HepG2 (cell line): Measurements from ENCODE around the gene SUN5. TPM values are rescaled to one million over a fixed set of nuclear protein-coding genes. Genes with fewer than 3 reads are reported as not detected.

Experiments used
- AGO2 ChIP-seq: fragments of 200-400 bp; formaldehyde crosslinking; optimal IDR thresholded peaks from 2 replicates; pipeline ENCODE3; 2017; ENCODE audit warnings: mild to moderate bottlenecking, low read depth, low read length, moderate library complexity
- AKAP8 ChIP-seq: sonication (generic); formaldehyde crosslinking; IDR thresholded peaks from 2 replicates; pipeline ENCODE4 v1.5.1; 2020; ENCODE audit warnings: mild to moderate bottlenecking, missing genetic modification reagents
- HIVEP1 ChIP-seq: sonication (generic); formaldehyde crosslinking; IDR thresholded peaks from 2 replicates; pipeline ENCODE4 v1.4.0; 2020; ENCODE audit warnings: mild to moderate bottlenecking, missing genetic modification reagents
- HNRNPLL ChIP-seq: fragments of 200-400 bp; formaldehyde crosslinking; IDR thresholded peaks from 2 replicates; pipeline ENCODE4 v1.6.1; 2017; ENCODE audit warnings: mild to moderate bottlenecking, low read depth, low read length; ENCODE audit not compliant: poor library complexity, severe bottlenecking
- MEF2D ChIP-seq: sonication (generic); formaldehyde crosslinking; IDR thresholded peaks from 2 replicates; pipeline ENCODE4 v1.5.1; 2020; ENCODE audit warnings: mild to moderate bottlenecking, missing genetic modification reagents
- MEIS1 ChIP-seq: sonication (generic); formaldehyde crosslinking; IDR thresholded peaks from 2 replicates; pipeline ENCODE4 v1.9.0; 2021; ENCODE audit warnings: mild to moderate bottlenecking, missing genetic modification reagents, moderate library complexity, borderline replicate concordance
- PLRG1 ChIP-seq: fragments of 450-650 bp; conservative IDR thresholded peaks from 2 replicates; pipeline ENCODE4 v1.6.1; 2016
- SAFB2 ChIP-seq: sonication (generic); formaldehyde crosslinking; IDR thresholded peaks from 2 replicates; pipeline ENCODE4 v1.5.1; 2020; ENCODE audit warnings: missing genetic modification reagents, low read depth, mild to moderate bottlenecking, borderline replicate concordance
- ZFP82 ChIP-seq: sonication (generic); formaldehyde crosslinking; IDR thresholded peaks from 2 replicates; pipeline ENCODE4 v1.5.1; 2020; ENCODE audit warnings: mild to moderate bottlenecking, missing genetic modification reagents, borderline replicate concordance
- polyA plus RNA-seq, 8 experiments: library from polyadenylated mRNA; depleted of rRNA in 3 of 8; stranded (reverse) in 7 of 8; unstranded in 1 of 8; fragments of >200 nt; fragmentation: Illumina TruSeq in 4 of 8; extraction: Trizol in 4 of 8; gene quantifications; 2 replicates each; pipeline versions ENCODE4 v1.2.1 to v1.2.3, GENCODE V29; 2011 to 2016; ENCODE audit warnings: low read depth in 4 of 8, missing spikeins in 1 of 8, mixed read lengths in 1 of 8; ENCODE audit not compliant: insufficient read depth in 1 of 8
- total RNA-seq, 5 experiments: library from RNA; depleted of rRNA; stranded (reverse); fragments of >200 nt; fragmentation: Illumina TruSeq; extraction: Trizol; gene quantifications; 2 replicates each; pipeline ENCODE4 v1.2.3, GENCODE V29; 2016; ENCODE audit warnings: low read depth in 1 of 5
- TF ChIP-seq, protein P1 (sequence below): sonication (generic); formaldehyde crosslinking; IDR thresholded peaks from 2 replicates; pipeline ENCODE4 v1.4.0; 2020; ENCODE audit warnings: mild to moderate bottlenecking, missing genetic modification reagents
- TF ChIP-seq, protein P2 (sequence below): sonication (generic); formaldehyde crosslinking; IDR thresholded peaks from 2 replicates; pipeline ENCODE4 v1.5.1; 2020; ENCODE audit warnings: mild to moderate bottlenecking, missing genetic modification reagents, moderate library complexity
- TF ChIP-seq, protein P3 (sequence below): sonication (generic); formaldehyde crosslinking; IDR thresholded peaks from 2 replicates; pipeline ENCODE4 v1.4.0; 2020; ENCODE audit warnings: mild to moderate bottlenecking, missing genetic modification reagents
- TF ChIP-seq, protein P4 (sequence below): sonication (generic); formaldehyde crosslinking; IDR thresholded peaks from 2 replicates; pipeline ENCODE4 v1.5.0; 2020; ENCODE audit warnings: mild to moderate bottlenecking, missing genetic modification reagents

SUN5 gene
- total and polyA plus RNA-seq, 2 of the 13 experiments (the other 11 are each of a cell fraction or from before 2014, with no cell fraction given) = not detected

DNA sequence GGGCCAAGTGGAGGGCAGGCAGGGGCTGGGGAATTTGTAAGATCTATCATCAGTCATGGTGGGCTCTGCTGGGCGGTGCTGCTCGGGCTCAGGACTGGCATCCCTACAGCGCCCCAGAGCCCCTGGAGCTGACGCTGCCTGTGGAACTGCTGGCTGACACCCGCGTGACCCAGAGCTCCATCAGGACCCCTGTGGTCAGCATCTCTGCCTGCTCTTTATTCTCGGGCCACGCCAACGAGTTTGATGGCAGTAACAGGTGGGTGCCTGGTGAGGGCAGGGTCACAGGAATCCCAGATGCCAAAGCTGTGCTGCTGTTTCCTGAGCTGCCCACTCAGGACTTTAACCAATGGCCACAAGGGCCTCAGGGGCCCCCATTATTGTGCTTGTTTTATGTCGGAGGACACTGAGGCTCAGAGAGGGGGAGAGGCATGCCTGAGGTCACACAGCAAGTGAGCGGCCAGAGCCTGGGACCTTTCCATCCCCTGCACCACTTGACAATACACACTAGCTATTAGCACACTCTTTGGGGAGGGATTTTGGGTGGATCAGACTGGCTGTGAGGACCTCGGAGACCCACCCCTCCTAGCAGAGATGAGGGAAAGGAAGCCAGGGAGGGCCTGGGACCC, 9.6 kb upstream of the SUN5 start (continued):
- TF ChIP-seq, protein P1, sequence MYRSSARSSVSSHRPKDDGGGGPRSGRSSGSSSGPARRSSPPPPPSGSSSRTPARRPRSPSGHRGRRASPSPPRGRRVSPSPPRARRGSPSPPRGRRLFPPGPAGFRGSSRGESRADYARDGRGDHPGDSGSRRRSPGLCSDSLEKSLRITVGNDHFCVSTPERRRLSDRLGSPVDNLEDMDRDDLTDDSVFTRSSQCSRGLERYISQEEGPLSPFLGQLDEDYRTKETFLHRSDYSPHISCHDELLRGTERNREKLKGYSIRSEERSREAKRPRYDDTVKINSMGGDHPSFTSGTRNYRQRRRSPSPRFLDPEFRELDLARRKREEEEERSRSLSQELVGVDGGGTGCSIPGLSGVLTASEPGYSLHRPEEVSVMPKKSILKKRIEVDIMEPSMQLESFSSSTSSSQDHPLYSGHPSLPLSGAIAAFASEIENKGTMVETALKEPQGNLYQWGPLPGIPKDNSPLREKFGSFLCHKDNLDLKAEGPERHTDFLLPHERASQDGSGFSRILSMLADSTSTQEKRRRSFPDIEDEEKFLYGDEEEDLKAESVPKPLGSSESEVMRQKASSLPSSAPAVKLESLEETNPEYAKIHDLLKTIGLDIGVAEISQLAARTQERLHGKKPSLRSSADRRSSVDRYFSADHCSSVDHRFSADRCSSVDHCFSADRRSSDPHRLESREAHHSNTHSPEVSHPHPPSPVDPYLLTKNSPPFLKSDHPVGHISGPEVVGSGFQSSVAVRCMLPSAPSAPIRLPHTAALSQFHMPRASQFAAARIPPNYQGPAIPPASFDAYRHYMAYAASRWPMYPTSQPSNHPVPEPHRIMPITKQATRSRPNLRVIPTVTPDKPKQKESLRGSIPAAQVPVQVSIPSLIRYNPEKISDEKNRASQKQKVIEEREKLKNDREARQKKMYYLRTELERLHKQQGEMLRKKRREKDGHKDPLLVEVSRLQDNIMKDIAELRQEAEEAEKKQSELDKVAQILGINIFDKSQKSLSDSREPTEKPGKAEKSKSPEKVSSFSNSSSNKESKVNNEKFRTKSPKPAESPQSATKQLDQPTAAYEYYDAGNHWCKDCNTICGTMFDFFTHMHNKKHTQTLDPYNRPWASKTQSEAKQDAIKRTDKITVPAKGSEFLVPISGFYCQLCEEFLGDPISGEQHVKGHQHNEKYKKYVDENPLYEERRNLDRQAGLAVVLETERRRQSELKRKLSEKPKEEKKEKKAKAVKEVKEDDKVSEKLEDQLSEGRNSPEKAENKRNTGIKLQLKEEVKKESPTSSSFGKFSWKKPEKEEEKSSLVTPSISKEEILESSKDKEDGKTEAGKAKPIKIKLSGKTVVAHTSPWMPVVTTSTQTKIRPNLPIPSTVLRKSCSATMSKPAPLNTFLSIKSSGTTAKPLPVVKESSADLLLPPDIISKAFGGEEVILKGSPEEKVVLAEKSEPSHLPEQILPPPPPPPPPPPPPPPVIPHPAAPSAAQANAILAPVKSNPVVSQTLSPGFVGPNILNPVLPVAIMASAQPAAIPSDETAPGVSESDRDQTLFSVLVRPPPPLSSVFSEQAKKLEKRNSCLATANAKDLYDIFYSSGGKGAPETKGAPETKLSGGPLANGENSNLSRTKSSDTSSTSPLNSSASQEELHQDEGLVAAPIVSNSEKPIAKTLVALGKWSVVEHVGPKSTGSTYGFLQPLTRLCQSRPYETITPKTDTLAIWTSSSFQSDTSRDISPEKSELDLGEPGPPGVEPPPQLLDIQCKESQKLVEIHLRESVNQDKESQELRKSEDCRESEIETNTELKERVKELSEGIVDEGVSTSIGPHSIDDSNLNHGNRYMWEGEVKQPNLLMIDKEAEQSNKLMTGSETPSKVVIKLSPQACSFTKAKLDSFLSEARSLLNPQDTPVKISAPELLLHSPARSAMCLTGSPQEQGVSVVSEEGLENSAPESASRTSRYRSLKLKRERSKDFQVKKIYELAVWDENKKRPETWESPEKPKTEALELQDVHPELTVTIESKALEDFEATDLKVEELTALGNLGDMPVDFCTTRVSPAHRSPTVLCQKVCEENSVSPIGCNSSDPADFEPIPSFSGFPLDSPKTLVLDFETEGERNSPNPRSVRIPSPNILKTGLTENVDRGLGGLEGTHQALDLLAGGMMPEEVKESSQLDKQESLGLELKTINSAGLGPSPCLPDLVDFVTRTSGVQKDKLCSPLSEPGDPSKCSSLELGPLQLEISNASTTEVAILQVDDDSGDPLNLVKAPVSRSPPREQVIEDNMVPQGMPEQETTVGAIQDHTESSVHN (CRISPR knock-in tag) = 0 out of 2 replicates have a peak, but pooled peaks have one; percentile 32
- TF ChIP-seq, protein P2, sequence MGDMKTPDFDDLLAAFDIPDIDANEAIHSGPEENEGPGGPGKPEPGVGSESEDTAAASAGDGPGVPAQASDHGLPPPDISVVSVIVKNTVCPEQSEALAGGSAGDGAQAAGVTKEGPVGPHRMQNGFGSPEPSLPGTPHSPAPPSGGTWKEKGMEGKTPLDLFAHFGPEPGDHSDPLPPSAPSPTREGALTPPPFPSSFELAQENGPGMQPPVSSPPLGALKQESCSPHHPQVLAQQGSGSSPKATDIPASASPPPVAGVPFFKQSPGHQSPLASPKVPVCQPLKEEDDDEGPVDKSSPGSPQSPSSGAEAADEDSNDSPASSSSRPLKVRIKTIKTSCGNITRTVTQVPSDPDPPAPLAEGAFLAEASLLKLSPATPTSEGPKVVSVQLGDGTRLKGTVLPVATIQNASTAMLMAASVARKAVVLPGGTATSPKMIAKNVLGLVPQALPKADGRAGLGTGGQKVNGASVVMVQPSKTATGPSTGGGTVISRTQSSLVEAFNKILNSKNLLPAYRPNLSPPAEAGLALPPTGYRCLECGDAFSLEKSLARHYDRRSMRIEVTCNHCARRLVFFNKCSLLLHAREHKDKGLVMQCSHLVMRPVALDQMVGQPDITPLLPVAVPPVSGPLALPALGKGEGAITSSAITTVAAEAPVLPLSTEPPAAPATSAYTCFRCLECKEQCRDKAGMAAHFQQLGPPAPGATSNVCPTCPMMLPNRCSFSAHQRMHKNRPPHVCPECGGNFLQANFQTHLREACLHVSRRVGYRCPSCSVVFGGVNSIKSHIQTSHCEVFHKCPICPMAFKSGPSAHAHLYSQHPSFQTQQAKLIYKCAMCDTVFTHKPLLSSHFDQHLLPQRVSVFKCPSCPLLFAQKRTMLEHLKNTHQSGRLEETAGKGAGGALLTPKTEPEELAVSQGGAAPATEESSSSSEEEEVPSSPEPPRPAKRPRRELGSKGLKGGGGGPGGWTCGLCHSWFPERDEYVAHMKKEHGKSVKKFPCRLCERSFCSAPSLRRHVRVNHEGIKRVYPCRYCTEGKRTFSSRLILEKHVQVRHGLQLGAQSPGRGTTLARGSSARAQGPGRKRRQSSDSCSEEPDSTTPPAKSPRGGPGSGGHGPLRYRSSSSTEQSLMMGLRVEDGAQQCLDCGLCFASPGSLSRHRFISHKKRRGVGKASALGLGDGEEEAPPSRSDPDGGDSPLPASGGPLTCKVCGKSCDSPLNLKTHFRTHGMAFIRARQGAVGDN (CRISPR knock-in tag) = peak; percentile 19
- TF ChIP-seq, protein P3, sequence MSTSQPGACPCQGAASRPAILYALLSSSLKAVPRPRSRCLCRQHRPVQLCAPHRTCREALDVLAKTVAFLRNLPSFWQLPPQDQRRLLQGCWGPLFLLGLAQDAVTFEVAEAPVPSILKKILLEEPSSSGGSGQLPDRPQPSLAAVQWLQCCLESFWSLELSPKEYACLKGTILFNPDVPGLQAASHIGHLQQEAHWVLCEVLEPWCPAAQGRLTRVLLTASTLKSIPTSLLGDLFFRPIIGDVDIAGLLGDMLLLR (CRISPR knock-in tag) = no peak
- TF ChIP-seq AGO2 = peak; percentile 98
- TF ChIP-seq HIVEP1 (CRISPR knock-in tag) = 0 out of 2 replicates have a peak, but pooled peaks have one; percentile 52
- TF ChIP-seq SAFB2 (CRISPR knock-in tag) = 0 out of 2 replicates have a peak, but pooled peaks have one; percentile 62
- TF ChIP-seq, protein P4, sequence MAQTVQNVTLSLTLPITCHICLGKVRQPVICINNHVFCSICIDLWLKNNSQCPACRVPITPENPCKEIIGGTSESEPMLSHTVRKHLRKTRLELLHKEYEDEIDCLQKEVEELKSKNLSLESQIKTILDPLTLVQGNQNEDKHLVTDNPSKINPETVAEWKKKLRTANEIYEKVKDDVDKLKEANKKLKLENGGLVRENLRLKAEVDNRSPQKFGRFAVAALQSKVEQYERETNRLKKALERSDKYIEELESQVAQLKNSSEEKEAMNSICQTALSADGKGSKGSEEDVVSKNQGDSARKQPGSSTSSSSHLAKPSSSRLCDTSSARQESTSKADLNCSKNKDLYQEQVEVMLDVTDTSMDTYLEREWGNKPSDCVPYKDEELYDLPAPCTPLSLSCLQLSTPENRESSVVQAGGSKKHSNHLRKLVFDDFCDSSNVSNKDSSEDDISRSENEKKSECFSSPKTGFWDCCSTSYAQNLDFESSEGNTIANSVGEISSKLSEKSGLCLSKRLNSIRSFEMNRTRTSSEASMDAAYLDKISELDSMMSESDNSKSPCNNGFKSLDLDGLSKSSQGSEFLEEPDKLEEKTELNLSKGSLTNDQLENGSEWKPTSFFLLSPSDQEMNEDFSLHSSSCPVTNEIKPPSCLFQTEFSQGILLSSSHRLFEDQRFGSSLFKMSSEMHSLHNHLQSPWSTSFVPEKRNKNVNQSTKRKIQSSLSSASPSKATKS (CRISPR knock-in tag) = no peak
- TF ChIP-seq HNRNPLL = peak; percentile 43
- no peak for TF ChIP-seq PLRG1
- no peak for TF ChIP-seq ZFP82
- peak; percentile 56; the same call in 1 of the 2 replicates for TF ChIP-seq AKAP8 (CRISPR knock-in tag)
- TF ChIP-seq MEF2D = no peak
- 0 out of 2 replicates have a peak, but pooled peaks have one; percentile 33 for TF ChIP-seq MEIS1
